GM12878 (cell line): Measurements from ENCODE around the gene RCC1. TPM values are rescaled to one million over a fixed set of nuclear protein-coding genes. Genes with fewer than 3 reads are reported as not detected.
A peak's percentile ranks its signal among the peaks of the same experiment; 100 is the strongest.

Experiments used
- E2F8 ChIP-seq: fragments of 450-650 bp; IDR thresholded peaks from 2 replicates; pipeline ENCODE4 v1.6.1; 2018; ENCODE audit warnings: mild to moderate bottlenecking, low read depth, moderate library complexity; ENCODE audit not compliant: partially characterized antibody
- ELK1 ChIP-seq: IDR thresholded peaks from 2 replicates; pipeline ENCODE4 v1.6.1; 2012; ENCODE audit warnings: low read depth, low read length, improper control_type of control experiment
- FOXM1 ChIP-seq: IDR thresholded peaks from 2 replicates; pipeline ENCODE4 v1.6.1; 2012; ENCODE audit warnings: low read depth, mild to moderate bottlenecking, inconsistent platforms, low read length, moderate library complexity
- HDAC2 ChIP-seq: fragments of 200-600 bp; sonication (generic); IDR thresholded peaks from 2 replicates; pipeline ENCODE4 v1.6.1; 2017
- KAT2A ChIP-seq: conservative IDR thresholded peaks from 2 replicates; pipeline ENCODE4 v1.6.1; 2011; ENCODE audit warnings: low read depth, low read length; ENCODE audit not compliant: control insufficient read depth
- MAX ChIP-seq: IDR thresholded peaks from 2 replicates; pipeline ENCODE4 v1.6.1; 2012; ENCODE audit warnings: low read depth, low read length, improper control_type of control experiment
- MLLT1 ChIP-seq: fragments of 450-650 bp; IDR thresholded peaks from 2 replicates; pipeline ENCODE4 v1.6.1; 2016; ENCODE audit warnings: mild to moderate bottlenecking
- NBN ChIP-seq: fragments of 450-650 bp; IDR thresholded peaks from 2 replicates; pipeline ENCODE4 v1.6.1; 2016
- NRF1 ChIP-seq: conservative IDR thresholded peaks from 2 replicates; pipeline ENCODE4 v1.6.1; 2011; ENCODE audit warnings: mild to moderate bottlenecking, low read depth, low read length, improper control_type of control experiment
- PML ChIP-seq: IDR thresholded peaks from 2 replicates; pipeline ENCODE4 v1.6.1; 2012; ENCODE audit warnings: low read length, inconsistent platforms
- RELB ChIP-seq: fragments of 450-650 bp; IDR thresholded peaks from 2 replicates; pipeline ENCODE4 v1.6.1; 2017; ENCODE audit warnings: low read depth, mild to moderate bottlenecking, moderate library complexity
- SIX5 ChIP-seq: IDR thresholded peaks from 2 replicates; pipeline ENCODE4 v1.6.1; 2011; ENCODE audit warnings: mild to moderate bottlenecking, low read depth, low read length, moderate library complexity; ENCODE audit not compliant: severe bottlenecking
- SKIL ChIP-seq: fragments of 450-650 bp; IDR thresholded peaks from 2 replicates; pipeline ENCODE4 v1.6.1; 2017; ENCODE audit warnings: mild to moderate bottlenecking, low read depth, inconsistent platforms; ENCODE audit not compliant: poor library complexity, severe bottlenecking
- ZBTB11 ChIP-seq: fragments of 450-650 bp; formaldehyde crosslinking; IDR thresholded peaks from 2 replicates; pipeline ENCODE4 v1.5.0; 2022; ENCODE audit warnings: mild to moderate bottlenecking, missing genetic modification characterization
- ZNF622 ChIP-seq: fragments of 450-650 bp; IDR thresholded peaks from 2 replicates; pipeline ENCODE4 v1.6.1; 2017; ENCODE audit warnings: mild to moderate bottlenecking, inconsistent platforms
- polyA plus RNA-seq, 11 experiments: library from polyadenylated mRNA; depleted of rRNA in 4 of 11; unstranded in 6 of 11; stranded (reverse) in 5 of 11; fragments of >200 nt; fragmentation: Nextera tagmentation in 4 of 11; fragmentation: Illumina TruSeq in 1 of 11; extraction: Ambion mirVana in 4 of 11; extraction: Trizol in 1 of 11; gene quantifications; 1 replicate in 1 of 11; 2 replicates in 10 of 11; pipeline versions ENCODE4 v1.2.1 to v1.2.3, GENCODE V29; 2011 to 2016; ENCODE audit warnings: inconsistent platforms in 2 of 11, missing spikeins in 2 of 11, low read depth in 1 of 11
- total RNA-seq, 4 experiments: library from RNA; depleted of rRNA in 3 of 4; stranded (reverse); fragments of >200 nt in 3 of 4; fragmentation: Illumina TruSeq in 1 of 4; extraction: Trizol in 1 of 4; gene quantifications; 2 replicates each; pipeline versions ENCODE4 v1.2.1 to v1.2.3, GENCODE V29; 2013 to 2021

The RCC1 gene
- total and polyA plus RNA-seq, 10 of the 15 experiments (the other 5 are each of a cell fraction or from before 2014, with no cell fraction given), result 8.3 to 99.4 (median 74.6) TPM

- TF ChIP-seq ELK1 (peak; percentile 68), RELB (peak; percentile 74), NRF1 (peak; percentile 59), PML (peak; percentile 100), KAT2A (no peak), FOXM1 (peak; percentile 68), MAX (no peak), ZNF622 (no peak), E2F8 (no peak), SKIL (peak; percentile 24), NBN (peak; percentile 86), ZBTB11 (0 out of 2 replicates have a peak, but pooled peaks have one; percentile 26), SIX5 (peak; percentile 20), MLLT1 (no peak), HDAC2 (no peak)
Observed at GRCh38 chr1:28505406-28506187, at the start of gene RCC1 (continued).
